HG03045 (cell line): ENCODE data around the gene WFS1.

ENCODE experiments used
- ATAC-seq: cut with Tn5 transposase; IDR thresholded peaks from one replicate; pipeline ENCODE4 v1.9.1; 2021; ENCODE audit warnings: mild to moderate bottlenecking, moderate library complexity; ENCODE audit not compliant: unreplicated experiment

WFS1 gene

DNA sequence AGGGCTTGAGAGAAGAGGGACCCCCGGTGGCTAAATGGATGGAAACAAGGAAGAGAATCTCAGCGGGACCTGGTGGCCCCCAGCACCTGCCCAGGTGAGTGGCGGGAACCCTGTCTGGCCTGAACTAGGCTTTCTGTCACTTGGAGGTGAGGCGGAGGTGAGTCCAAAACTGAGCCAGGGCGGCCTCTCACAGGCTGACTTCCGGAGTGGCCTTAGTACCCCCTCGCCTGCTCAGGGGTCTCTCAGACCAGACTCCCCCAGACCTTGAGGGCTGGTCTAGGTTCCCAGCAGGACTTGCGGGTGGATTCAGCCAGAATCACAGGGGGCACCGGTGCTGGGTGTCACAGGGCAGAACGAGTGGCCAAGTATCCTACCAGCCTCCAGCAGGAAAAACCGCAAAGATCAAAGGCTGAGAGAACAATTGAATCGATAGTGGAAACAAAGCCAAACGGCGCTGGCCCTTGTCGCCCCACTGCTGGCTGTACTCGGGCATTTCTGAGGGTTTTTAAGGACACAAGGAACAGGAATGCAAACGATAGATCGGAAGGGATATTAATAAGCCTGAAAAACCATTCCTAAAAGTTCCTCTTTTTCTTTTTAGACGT, 67.8 kb downstream of the WFS1 start:
- no peak for ATAC-seq

DNA sequence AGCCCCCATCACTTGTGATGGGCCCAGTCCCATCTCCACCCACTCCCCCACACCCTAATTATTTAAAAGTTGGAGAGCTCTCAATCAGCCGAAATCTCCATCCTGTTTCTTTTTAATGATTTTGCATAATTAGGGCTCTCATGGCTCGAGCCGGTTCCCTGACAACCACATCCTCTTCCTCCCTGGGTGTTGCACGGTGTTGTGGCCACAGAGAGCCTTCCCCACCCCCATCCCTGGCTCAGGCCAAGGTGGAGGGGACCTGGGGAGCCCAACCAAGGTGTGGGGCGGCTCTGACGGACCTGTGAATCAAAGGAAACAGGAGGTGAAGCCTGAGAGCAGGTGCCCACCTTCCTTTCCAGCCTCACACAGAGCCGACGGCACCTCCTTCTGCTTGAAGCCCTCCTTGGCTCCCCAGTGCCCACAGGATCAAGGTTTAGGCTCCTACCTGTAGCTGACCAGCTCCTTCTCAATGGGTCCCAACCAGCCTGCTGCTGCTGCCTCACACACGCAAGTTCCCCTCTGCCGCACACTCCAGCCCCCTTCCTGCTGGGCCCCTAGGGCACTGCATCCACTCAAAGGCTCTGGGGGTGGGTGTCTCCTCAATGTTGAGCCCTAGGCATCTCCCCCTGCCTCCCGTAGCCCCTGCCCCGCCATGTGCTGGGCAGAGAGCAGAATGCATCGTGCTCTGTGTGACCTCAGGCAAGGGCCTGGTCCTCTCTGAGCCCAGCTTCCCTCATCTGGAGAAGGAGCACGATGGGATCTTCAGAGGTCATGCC, 68.7 kb downstream of the WFS1 start:
- ATAC-seq = no peak

DNA sequence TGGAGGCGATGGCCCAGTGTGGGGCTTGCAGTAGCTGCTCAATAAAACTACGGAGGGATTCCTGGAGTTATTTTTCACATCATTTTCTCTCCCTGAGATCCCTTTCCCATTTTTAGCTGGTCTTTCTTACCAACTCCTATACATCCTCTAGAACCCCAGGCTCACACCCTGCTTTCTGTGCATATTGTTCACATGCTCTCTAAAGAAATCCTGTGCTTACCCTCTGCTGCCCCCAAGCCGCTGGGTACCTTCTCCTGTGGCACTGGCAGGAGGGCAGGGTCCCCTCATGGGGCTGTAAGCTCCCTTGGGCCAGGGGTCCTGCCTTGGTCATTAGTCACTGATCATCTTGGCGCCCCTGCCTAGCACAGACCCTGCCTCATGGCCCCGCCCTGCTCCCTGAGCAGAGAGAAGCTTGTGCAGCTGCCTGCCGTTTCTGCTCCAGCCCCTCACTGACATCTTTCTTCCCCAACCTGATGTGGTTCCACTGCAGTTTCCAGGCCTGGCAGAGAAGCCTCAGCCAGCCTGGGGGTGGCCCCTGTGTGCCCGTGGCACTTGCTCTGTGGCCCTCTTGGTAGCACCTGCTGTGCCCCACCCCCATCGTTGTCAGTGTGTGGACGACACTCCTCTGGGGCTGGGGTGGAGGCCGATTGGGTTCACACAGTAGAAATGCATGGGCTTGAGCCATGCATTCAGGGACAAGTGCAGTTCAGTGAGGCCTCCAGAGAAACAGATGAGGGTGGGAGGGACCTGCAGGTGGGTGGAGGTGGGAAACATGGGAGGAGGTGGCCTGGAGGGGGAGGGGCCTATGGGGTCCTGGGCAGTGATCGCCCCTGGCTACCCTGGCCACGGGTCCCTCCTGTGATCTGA, 69.5 kb downstream of the WFS1 start:
- no peak for ATAC-seq

DNA sequence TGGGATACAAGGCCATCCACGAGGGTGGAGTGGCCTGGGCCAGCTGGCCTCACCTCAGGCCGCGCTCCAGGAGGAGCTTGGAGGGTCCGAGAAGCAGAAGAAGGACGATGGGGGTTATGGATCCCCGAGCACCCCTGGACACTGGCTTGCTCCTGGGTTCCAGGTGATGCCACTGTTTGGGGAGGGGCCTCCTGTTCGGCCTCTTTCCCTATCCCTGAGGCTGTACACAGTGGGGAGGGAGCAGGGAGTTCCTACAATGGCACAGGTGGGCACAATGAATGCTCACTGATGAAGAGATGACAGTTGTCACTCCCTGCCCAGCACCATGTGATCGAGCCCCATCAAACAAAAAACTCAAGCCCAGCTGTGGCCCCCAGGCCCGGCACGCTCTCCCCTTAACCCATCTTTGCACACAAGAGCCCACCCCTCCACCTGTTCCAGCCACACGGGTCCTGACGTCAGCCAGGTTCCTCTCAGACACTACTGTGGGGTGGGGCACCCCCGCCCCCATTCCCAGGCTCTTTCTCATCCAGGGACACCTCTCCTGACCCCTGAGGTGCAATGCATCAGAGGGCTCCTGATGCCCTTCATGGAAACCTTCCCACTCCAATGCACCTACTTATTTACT, 70.3 kb downstream of the WFS1 start:
- no peak for ATAC-seq

DNA sequence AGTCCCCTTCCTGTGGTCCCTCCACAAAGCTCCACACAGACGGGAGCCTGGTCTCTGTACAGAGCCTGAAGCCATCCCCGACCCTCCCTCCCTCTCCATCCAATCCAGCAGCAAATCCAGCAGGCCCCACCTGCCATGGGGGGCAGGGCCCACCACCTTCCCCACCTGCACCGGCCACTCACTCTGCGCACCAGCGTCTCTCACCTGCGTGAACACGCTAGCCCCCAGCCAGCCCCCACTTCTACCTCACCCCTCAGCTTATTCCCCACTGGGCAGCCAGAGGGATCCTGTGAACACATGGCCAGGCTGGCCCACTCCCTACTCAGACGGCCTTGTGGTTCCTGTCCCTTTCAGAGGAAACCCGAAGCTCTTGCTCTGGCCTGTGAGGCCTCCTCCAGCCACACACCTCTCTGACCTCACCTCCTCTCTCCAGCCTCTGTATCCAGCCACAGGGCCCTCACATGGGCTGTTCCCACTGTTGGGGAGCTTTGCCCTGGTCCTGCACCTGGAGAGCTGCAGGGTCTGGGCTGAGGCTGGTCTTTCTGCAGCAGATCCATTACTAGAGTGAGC, 70.9 kb downstream of the WFS1 start:
- no peak for ATAC-seq

DNA sequence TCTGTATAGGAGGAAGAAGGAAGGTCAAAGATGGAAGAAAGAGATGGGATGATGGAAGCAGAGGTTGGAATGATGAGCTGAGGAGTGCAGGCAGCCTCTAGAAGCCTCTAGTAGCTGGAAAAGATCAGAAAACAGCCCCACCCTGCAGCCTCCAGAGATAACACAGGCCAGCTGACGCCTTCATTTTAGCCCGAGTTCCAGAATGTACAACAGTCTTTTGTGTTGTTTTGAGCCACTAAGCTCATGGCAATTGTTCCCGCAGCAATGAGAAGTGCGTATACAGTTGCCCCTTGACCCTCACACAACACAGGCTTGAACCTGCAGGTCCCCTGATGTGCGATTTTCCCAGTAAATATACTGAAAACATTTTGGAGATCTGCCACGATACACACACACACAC, 72.0 kb downstream of the WFS1 start:
- no peak for ATAC-seq

DNA sequence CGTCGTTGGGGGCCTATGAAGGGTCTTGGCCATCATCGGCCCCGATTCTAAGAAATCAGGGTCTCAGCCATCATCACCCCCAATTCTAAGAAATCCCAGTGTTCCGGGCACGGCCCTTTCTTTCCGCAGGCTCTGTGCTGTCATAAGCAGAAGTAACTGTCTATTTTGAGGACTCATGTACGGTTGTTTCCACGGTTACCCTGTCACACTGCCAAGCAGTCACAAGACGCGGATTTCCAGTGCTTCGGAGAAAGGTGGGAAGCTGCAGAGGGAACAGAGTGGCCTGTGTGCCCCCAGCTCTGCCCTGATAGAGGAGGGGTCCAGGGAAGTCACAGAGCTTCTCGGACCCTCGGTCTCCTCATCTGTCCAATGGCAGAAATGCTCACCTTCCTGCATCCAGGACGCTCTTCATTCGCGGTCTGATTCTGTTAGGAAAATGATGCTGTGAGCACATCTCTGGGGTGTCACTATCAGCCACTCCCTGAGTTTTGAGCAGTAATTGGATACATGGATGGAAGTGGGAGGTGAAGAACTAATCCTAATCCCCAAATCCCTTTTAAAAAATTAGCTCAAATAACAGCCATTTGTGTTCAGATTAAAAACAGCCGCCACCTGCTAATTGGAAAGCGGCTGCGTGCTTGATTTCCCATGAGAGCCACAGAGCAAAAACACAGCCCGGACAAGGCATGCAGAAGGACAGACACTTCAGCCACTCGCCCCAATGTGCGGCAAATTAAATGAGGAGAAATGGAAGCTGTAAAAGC, 73.1 kb downstream of the WFS1 start:
- no peak for ATAC-seq

DNA sequence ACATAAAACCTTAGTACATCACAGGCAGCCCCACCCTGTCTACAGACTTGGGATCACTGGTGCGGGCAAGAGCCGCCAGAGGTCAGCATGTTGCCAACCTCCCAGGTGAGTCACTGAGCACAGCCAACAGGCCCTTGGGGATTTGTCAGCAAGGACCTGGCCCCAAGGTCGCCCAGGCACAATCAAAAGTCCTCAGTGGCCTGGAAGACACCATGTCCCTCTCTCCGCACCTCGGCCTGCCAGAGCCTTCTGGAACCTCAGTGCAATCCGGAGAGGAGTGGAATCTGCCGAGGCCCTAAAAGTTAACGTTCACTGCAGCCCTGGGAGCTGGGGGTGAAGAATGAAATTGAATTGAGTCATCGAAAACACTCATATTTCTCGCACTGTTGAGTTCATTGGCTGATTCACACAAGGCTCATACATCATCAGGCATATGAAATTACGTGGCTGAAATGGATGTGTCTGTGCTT, 74.3 kb downstream of the WFS1 start:
- ATAC-seq = no peak

DNA sequence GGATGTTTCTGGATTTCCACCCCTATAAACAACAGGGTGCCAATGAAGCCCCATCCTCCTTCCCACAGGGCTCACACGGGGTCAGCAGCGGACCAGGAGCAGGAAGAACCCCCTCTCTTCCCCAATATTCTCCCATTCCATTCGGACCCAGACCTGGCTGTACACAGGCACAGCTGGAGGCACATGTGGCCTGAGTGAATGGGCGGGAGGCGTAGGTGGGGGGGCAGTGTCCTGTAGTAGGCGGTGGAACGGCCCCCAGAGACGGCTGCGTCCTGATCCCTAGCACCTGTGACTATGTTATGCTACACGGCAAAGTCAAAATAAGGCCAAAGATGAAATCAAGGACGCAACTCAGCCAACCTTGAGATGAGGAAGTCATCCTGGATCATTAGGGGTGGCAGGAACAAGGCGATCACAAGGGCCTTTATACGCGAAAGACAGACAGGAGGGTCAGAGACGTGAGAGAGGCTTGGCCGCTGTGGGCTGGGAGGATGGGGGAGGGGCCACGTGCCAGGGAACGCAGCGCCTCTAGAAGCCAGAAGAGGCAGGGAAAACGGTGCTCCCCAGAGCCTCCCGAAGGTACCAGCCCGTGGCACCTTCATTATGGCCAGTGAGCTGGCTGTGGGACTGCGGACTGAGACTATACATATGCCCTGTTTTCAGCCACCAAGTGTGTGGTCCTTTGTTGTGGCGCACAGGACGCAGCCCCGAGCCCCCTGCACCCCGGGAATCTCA, 75.6 kb downstream of the WFS1 start:
- ATAC-seq = no peak

DNA sequence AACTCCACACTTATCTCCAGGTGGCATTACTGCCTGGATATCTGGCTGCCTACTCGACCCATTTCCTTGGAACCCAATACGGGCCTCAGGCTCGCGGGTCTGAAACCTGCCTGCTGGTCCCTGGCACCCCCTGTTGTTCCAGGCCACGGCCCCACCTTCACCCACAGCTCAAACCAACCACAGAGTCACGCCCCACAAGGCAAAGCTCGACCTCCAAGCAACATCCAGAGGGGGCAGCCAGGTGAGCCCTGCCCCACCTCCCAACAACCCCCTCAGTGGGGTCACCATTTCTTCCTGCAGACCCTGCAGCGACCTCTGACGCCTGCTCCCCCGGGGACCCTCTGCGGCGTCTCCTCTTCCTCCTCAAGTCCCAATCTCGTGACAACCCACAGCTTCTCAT, 76.2 kb downstream of the WFS1 start:
- ATAC-seq = no peak

DNA sequence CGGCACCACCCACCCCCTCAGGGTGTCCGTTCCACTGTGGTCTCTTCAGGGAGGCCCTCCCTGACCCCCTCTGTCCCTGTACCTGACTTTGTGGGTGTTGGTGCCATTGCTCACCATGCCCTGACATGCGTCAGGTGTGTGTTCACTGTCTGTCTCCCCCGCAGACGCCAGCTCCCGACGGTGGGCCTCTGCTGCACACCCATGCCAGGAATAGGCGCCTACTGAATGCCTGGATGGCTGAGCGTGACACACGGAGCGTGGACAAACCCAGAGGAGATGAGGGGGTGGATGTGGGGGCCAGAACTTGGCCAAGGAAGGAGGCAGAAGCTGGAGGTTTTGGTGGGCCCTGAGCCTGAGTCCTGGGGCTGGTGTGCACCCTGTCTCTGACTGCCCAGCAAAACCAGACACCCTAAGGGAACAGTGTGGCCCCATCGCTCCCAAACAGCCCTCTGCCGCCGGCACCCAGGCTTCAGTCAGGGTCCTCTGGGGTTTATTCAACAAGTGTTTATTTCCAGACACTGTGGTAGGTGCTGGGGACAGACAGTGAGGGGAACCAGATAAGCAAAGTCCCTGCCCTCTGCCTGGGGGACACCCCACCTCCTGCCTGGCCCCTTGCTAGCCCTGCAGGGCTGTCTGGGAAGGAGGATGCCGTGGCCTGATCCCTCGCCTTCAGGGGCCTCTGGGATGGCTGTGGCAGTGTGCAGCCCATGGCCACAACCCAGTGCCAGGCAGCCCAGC, 76.9 kb downstream of the WFS1 start:
- ATAC-seq = no peak

DNA sequence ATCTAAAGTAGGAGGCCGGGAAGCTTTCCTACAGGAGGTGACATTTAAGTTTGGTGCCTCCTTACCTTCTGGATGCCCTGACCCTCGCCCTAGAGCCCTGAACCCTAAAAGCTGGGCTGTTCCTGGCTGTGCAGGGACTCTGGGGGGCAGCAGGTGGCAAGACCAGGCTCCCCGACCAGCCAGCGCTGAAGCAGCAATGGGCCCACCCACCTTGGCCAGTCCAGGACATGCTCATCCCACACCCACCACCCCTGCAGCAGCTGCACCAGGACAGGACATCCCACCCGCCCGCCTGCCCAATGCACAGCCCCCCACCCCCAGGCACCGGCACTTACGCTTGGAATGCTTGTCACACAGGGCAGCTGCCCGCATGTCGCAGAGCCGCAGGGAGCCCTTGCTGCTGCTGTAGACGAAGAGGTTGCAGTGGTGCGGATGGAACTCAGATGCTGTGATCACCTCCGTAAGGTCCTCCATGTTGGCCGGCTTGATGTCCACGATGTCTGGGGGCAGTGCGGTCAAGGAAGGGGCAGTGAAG, 77.9 kb downstream of the WFS1 start:
- no peak for ATAC-seq

DNA sequence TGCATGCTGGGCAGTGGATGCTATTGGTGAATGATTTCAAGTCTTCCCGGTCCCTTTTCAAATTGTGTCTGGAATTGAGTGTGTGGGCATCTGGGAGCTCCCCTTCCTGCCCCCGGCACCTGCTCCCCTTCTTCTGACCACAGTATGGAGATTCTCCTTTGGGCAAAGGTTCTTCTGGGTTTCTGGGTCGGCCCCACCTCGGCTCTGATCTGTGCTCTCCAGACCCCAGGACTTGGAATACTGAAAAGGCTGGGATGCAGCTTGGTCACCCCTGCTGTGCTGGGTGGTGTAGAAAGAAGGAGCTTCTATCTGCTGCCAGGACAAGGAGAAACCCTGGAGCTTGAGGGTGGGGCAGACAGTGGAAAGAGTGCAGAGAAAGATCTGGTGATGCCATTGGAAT, 78.8 kb downstream of the WFS1 start:
- ATAC-seq = no peak

DNA sequence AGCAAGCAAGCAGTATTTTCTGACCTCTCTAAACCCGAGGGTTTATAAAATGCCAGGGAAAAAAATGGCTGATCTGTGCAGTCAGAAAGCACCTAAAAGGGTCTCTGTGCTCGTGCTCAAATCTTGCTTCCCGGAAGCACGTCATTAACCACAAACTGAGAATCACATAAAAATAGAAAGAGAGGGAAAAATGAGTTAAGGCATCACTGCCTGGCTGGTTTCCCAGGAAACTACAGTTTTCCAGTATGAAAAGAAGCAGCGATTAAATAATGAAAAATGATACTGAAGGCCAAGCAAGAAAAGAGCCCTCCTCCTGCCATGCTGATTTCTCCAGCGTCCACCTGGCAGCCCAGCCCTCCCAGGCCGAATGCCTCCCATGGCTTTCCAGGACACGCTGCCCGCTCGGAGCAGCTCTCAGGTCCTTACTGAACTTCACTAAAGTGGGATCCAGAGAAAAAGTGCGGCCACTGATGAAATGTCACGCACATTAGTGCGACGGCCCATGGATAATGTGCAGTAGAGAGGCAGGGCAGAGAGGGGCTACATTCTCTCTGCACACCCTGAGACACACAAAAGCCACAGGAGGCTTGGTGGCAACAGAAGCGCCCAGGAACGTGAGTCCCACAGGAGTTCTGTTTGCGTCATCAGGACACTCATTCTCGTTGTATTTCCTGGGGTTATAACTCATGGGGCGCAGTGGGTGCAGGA, 80.4 kb downstream of the WFS1 start:
- ATAC-seq = no peak

DNA sequence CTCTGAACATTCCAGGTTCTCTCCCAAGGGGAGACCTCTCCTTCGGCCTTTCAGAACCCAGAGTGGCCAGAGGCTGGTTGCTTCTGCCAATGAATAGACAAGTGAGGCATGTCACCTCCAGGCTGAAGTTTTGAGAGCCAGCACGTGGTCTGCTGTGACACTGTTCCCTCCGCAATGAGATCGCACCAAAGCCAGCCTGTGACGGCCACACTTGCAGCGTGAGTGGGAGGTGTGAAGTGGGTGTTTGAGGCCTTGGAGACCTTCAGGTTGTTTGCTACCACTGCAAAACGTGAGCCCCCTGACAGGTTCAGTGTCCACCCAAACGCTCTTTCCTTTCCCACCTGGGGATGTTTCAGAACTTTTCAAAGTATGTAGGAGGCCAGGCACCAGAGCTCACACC, 81.0 kb downstream of the WFS1 start:
- no peak for ATAC-seq

DNA sequence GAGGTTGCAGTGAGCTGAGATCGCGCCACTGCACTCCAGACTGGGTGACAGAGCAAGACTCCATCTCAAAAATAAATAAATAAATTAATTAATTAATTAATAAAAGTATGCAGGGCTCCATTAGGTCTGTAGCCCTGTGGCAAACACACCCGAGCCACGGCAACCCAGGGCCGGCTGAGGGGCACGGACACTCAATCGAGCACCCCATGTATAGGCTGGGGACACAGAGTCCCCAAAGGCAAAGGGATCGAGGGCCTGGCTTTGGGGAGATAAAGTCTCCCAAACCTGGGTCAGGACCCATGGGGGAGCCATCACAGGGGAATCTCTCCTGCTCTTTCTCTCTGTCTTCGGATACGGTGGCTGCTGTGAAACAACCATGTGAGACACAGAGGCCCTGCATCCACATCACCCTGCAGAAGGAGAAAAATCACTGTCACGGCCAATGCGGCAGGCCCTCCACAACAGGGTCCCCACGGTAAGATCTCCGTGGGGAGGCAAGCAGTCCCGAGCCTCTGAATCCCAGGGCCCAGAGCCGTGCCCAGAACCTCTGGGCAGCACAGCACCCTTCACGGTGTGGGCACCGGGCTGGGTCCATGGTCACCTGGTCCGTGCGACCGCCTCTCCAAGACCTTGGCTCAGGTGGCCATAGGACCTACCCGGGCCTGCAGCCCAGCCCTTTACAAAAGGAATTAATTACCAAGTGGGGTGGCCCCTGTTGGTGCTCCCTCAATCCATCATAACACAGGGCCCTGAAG, 81.8 kb downstream of the WFS1 start:
- no peak for ATAC-seq

DNA sequence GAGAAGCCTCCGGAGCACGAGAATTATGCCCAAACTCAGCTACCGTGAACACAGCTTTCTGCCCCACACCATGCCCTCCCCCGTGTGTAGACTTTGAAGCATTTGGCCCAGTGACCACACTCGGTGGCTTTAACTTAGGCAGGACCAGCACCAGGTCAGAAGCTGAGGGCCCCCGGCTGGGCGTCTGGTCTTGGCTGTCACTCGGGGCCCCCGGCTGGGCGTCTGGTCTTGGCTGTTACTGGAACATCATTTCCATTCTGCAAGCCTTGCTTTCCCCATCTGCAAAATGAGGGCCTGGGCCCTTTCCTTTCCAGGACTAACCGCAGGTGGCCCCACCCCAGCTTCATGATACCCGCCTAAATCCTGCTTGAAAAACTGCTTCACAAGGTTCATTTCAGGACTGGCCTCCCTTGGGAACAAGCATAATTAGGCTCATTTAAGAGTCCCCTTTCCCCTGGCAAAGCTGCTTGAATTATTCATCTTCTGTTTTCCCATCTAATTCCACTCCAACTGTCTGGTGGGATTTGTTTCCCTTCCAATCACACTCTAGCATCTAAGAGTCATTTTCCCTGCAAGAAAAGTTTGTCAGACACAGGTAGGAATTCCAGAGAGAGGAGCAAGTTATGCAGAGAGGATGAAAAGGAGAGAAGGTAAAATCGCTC, 82.5 kb downstream of the WFS1 start:
- ATAC-seq = no peak
